Measurements from ENCODE around the gene IFI30. TPM values are rescaled to one million over a fixed set of nuclear protein-coding genes. Genes with fewer than 3 reads are reported as not detected.

Gene IFI30
- total RNA-seq, 1 experiment from 2014 or later = 23.6 TPM

- Histone ChIP-seq H2BK15ac (ENCODE audit: low read depth, low read length) (no peak overlapping the region), H3K9me3 (ENCODE audit: control insufficient read depth, low read depth, low read length) (no peaks in the 10 kb centered on the region), H3K23ac (ENCODE audit: insufficient read length, low read depth, low read length) (no peak overlapping the region), H3K18ac (ENCODE audit: insufficient read length, low read depth, low read length) (no peak overlapping the region), H2AK5ac (ENCODE audit: insufficient read length, low read length) (no peak overlapping the region), H4K5ac (ENCODE audit: insufficient read length, low read depth, low read length) (no peak overlapping the region), H3K4me2 (ENCODE audit: insufficient read depth, insufficient read length, low read length) (peak overlapping the region; percentile 45), H3K56ac (ENCODE audit: insufficient read length, low read depth, low read length) (no peak overlapping the region), H3K27ac (ENCODE audit: insufficient read length, low read depth, low read length) (no peak overlapping the region), H4K91ac (ENCODE audit: insufficient read length, low read depth, low read length) (no peak overlapping the region), H4K20me1 (ENCODE audit: control insufficient read depth, insufficient read depth, insufficient read length) (no peaks in the 10 kb centered on the region), H3K23me2 (ENCODE audit: insufficient read length, low read depth, low read length, poor library complexity, severe bottlenecking) (peaks cover 3% of the 10 kb centered on the region), H3T11ph (ENCODE audit: low read length) (no peak overlapping the region), H2BK20ac (ENCODE audit: low read depth, low read length, poor library complexity, severe bottlenecking) (no peak overlapping the region), H2BK5ac (ENCODE audit: insufficient read length, low read length) (no peak overlapping the region), H2BK12ac (ENCODE audit: insufficient read length, low read depth, low read length) (no peak overlapping the region), H3K4ac (ENCODE audit: low read depth, low read length) (no peak overlapping the region), H3K14ac (ENCODE audit: insufficient read depth, low read length) (peak overlapping the region; percentile 38), H3K79me2 (ENCODE audit: insufficient read depth, low read length) (no peaks in the 10 kb centered on the region), H2AFZ (ENCODE audit: low read length) (no peak overlapping the region), H2BK120ac (ENCODE audit: low read depth, low read length, poor library complexity, severe bottlenecking) (no peak overlapping the region), H3K27me3 (ENCODE audit: insufficient read depth, low read length) (no peaks in the 10 kb centered on the region), H3K4me1 (ENCODE audit: insufficient read depth, low read length) (0 out of 2 replicates have a peak, but pooled peaks cover 2% of the 10 kb centered on the region), H3K9ac (ENCODE audit: extremely low read depth, insufficient read length, low read length) (no peak overlapping the region), H4K8ac (replicated peaks; ENCODE audit: insufficient read length, low read depth, low read length) (peak overlapping the region; percentile 19), H3K79me1 (ENCODE audit: insufficient read depth, low read depth, low read length, poor library complexity, severe bottlenecking) (no peaks in the 10 kb centered on the region)
- Mint-ChIP-seq H3K36me3 (ENCODE audit: insufficient read depth in 1 of 3, low read depth in 3 of 3) (peaks cover 24 to 40% (median 37%) of the 10 kb centered on the region in 3 experiments; a peak in 6 of 7 replicates), H3K27ac (peak overlapping the region in 1 of 3 experiments; percentile 64; a peak in 1 of 7 replicates), H3K4me1 (peaks cover 4 to 21% of the 10 kb centered on the region in 2 experiments; a peak in 2 of 4 replicates), H3K4me3 (peak overlapping the region in 1 of 2 experiments; percentile 9; a peak in 1 of 5 replicates), H3K27me3 (ENCODE audit: low read depth) (no peaks in the 10 kb centered on the region), H3K9me3 (no peaks in the 10 kb centered on the region)
- TF ChIP-seq CTCF (conservative IDR thresholded peaks at IDR 0.05) = peak; percentile 68
- WGBS (ENCODE audit: extremely low coverage, insufficient read length, low lambda C conversion rate) = no CpG with 5 or more reads among the region's 66 CpGs
- DNase-seq = peak; percentile 76
These were observed 12.5 kb upstream of the IFI30 start for GRCh38 chr19:18160971-18161635.
